ENCODE data around the gene TFPI.
"Not testable (repeated sequence)": the region's sequence is repeated elsewhere in the genome, so short reads cannot be mapped to it uniquely, and the experiment has no call there.

DNA sequence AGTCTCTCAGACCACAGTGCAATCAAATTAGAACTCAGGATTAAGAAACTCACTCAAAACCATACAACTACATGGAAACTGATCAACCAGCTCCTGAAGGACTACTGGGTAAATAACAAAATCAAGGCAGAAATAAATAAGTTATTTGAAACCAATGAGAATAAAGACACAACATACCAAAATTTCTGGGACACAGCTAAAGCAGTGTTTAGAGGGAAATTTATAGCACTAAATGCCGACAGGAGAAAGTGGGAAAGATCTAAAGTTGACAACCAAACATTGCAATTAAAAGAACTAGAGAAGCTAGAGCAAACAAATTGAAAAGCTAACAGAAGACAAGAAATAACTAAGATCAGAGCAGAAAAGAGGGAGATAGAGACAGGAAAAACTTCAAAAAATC lies 18.9 kb downstream of the TFPI start:
- TF ChIP-seq POLR2A (IDR thresholded peaks at IDR 0.05) = not testable (repeated sequence)
- TF ChIP-seq, protein P1, sequence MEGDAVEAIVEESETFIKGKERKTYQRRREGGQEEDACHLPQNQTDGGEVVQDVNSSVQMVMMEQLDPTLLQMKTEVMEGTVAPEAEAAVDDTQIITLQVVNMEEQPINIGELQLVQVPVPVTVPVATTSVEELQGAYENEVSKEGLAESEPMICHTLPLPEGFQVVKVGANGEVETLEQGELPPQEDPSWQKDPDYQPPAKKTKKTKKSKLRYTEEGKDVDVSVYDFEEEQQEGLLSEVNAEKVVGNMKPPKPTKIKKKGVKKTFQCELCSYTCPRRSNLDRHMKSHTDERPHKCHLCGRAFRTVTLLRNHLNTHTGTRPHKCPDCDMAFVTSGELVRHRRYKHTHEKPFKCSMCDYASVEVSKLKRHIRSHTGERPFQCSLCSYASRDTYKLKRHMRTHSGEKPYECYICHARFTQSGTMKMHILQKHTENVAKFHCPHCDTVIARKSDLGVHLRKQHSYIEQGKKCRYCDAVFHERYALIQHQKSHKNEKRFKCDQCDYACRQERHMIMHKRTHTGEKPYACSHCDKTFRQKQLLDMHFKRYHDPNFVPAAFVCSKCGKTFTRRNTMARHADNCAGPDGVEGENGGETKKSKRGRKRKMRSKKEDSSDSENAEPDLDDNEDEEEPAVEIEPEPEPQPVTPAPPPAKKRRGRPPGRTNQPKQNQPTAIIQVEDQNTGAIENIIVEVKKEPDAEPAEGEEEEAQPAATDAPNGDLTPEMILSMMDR (IDR thresholded peaks at IDR 0.05) = not testable (repeated sequence)

Data from heart left ventricle (tissue), 13 donors.